Mesenteric fat pad (tissue), 1 donor: Measurements from ENCODE around the gene ASTN2. TPM values are rescaled to one million over a fixed set of nuclear protein-coding genes. Genes with fewer than 3 reads are reported as not detected.
A peak's percentile ranks its signal among the peaks of the same experiment; 100 is the strongest.

ENCODE experiments used
- DNase-seq: peaks from one replicate; pipeline ENCODE4 v3.0.0-alpha.2; 2020; ENCODE audit warnings: low spot score
- total RNA-seq: library from RNA; stranded (reverse); fragmentation: NEBNext Ultra II Directional; extraction: Animal tissue kit (Norgen Biotek cat#: 25700); gene quantifications from one replicate; pipeline ENCODE4 v1.2.1, GENCODE V29; 2021
- donor health status: DM: yes; HTN: yes; CAD: no.

Gene ASTN2
- total RNA-seq, 1 donor from 2014 or later: 3.1 TPM

- DNase-seq: no peak
These were observed 864.8 kb downstream of the ASTN2 start for GRCh38 chr9:116549786-116550660.

- DNase-seq: peak; percentile 93
These were observed 865.7 kb downstream of the ASTN2 start for GRCh38 chr9:116549061-116549664.

GRCh38 chr9:116547729-116548426, 867.0 kb downstream of the ASTN2 start:
- no peak for DNase-seq

- no peak for DNase-seq
These were observed 867.9 kb downstream of the ASTN2 start for GRCh38 chr9:116546711-116547581.

- no peak for DNase-seq
These were observed 870.0 kb downstream of the ASTN2 start for GRCh38 chr9:116544896-116545295.

GRCh38 chr9:116543731-116544400, 871.0 kb downstream of the ASTN2 start:
- DNase-seq: no peak

- no peak for DNase-seq
These were observed 873.5 kb downstream of the ASTN2 start for GRCh38 chr9:116541402-116541801.

GRCh38 chr9:116539549-116539948, 875.3 kb downstream of the ASTN2 start:
- DNase-seq: no peak

GRCh38 chr9:116525611-116526010, 889.2 kb downstream of the ASTN2 start:
- no peak for DNase-seq

- DNase-seq: no peak
These were observed 889.9 kb downstream of the ASTN2 start for GRCh38 chr9:116524778-116525470.

GRCh38 chr9:116520218-116520617, 894.6 kb downstream of the ASTN2 start:
- no peak for DNase-seq

- no peak for DNase-seq
These were observed 898.4 kb downstream of the ASTN2 start for GRCh38 chr9:116516456-116516855.

- no peak for DNase-seq
These were observed 899.3 kb downstream of the ASTN2 start for GRCh38 chr9:116515541-116515940.

- DNase-seq: no peak
These were observed 908.2 kb downstream of the ASTN2 start for GRCh38 chr9:116506685-116507084.

GRCh38 chr9:116504893-116505480, 909.9 kb downstream of the ASTN2 start:
- DNase-seq: no peak

- DNase-seq: no peak
These were observed 910.8 kb downstream of the ASTN2 start for GRCh38 chr9:116504081-116504480.

- DNase-seq: no peak
These were observed 912.1 kb downstream of the ASTN2 start for GRCh38 chr9:116502746-116503145.

- no peak for DNase-seq
These were observed 913.0 kb downstream of the ASTN2 start for GRCh38 chr9:116501871-116502270.
